ENCODE measurements around the gene GDF11. TPM values are rescaled to one million over a fixed set of nuclear protein-coding genes. Genes with fewer than 3 reads are reported as not detected.
A peak's percentile ranks its signal among the peaks of the same experiment; 100 is the strongest.

Gene GDF11
- total RNA-seq, 1 experiment from 2014 or later, result 31.8 TPM

DNA sequence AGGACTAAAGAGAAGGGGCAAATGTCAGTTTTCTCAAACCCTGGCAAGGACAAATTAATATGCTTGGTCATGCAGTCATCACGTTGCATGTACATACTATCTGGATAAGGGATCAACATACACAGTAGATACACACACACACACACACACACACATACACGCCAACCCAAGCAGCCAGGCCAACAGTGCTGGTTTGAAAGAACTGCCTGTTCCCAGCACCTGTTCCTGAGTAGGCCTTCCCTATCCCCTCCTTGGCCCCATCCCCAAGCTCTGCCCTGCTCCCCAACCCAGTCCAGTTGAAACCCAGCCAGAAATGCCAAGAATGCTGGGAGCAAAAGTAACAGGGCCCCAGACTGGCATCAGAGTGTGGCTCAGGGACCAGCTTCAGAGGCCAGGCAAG is 39.6 kb upstream of the GDF11 start:
- Histone ChIP-seq H3K56ac (ENCODE audit: insufficient read length, low read depth, low read length) (no peak overlapping the region), H3K4me2 (ENCODE audit: insufficient read depth, insufficient read length, low read length) (no peak overlapping the region), H2AK5ac (ENCODE audit: insufficient read length, low read length) (no peak overlapping the region), H3K14ac (ENCODE audit: insufficient read depth, low read length) (no peak overlapping the region), H2AFZ (ENCODE audit: low read length) (no peak overlapping the region), H3K27me3 (ENCODE audit: insufficient read depth, low read length) (no peaks in the 10 kb centered on the region; the same call in 1 of the 2 replicates), H3T11ph (ENCODE audit: low read length) (no peak overlapping the region), H3K79me2 (ENCODE audit: insufficient read depth, low read length) (no peaks in the 10 kb centered on the region; the same call in 1 of the 2 replicates), H2BK20ac (ENCODE audit: low read depth, low read length, poor library complexity, severe bottlenecking) (no peak overlapping the region), H2BK5ac (ENCODE audit: insufficient read length, low read length) (no peak overlapping the region), H3K4ac (ENCODE audit: low read depth, low read length) (no peak overlapping the region), H3K23me2 (ENCODE audit: insufficient read length, low read depth, low read length, poor library complexity, severe bottlenecking) (peaks cover 13% of the 10 kb centered on the region), H3K27ac (ENCODE audit: insufficient read length, low read depth, low read length) (no peak overlapping the region), H3K18ac (ENCODE audit: insufficient read length, low read depth, low read length) (no peak overlapping the region), H2BK15ac (ENCODE audit: low read depth, low read length) (no peak overlapping the region), H4K5ac (ENCODE audit: insufficient read length, low read depth, low read length) (no peak overlapping the region), H4K20me1 (ENCODE audit: control insufficient read depth, insufficient read depth, insufficient read length) (peaks cover 7% of the 10 kb centered on the region), H3K9me3 (ENCODE audit: control insufficient read depth, low read depth, low read length) (no peaks in the 10 kb centered on the region), H2BK120ac (ENCODE audit: low read depth, low read length, poor library complexity, severe bottlenecking) (no peak overlapping the region), H3K23ac (ENCODE audit: insufficient read length, low read depth, low read length) (no peak overlapping the region), H3K4me1 (ENCODE audit: insufficient read depth, low read length) (no peaks in the 10 kb centered on the region), H3K79me1 (ENCODE audit: insufficient read depth, low read depth, low read length, poor library complexity, severe bottlenecking) (peaks cover 5% of the 10 kb centered on the region), H4K91ac (ENCODE audit: insufficient read length, low read depth, low read length) (no peak overlapping the region), H2BK12ac (ENCODE audit: insufficient read length, low read depth, low read length) (no peak overlapping the region), H3K9ac (ENCODE audit: extremely low read depth, insufficient read length, low read length) (no peak overlapping the region), H4K8ac (replicated peaks; ENCODE audit: insufficient read length, low read depth, low read length) (no peak overlapping the region)
- no CpG with 5 or more reads among the region's 2 CpGs for WGBS (ENCODE audit: extremely low coverage, insufficient read length, low lambda C conversion rate)
- H3K27me3 Mint-ChIP-seq (ENCODE audit: low read depth), result peaks cover 5% of the 10 kb centered on the region
- H3K9me3 Mint-ChIP-seq, result no peaks in the 10 kb centered on the region
- H3K36me3 Mint-ChIP-seq (ENCODE audit: insufficient read depth in 1 of 3, low read depth in 3 of 3), result peaks cover 5 to 22% (median 12%) of the 10 kb centered on the region in 3 experiments; a peak in 6 of 7 replicates
- TF ChIP-seq CTCF (conservative IDR thresholded peaks at IDR 0.05), result no peak
- no peak for DNase-seq
- H3K4me1 Mint-ChIP-seq, result peaks cover 27 to 31% of the 10 kb centered on the region in 2 experiments
- H3K4me3 Mint-ChIP-seq, result no peak overlapping the region
- peak overlapping the region in 2 of 3 experiments; percentile 30 to 34; a peak in 3 of 7 replicates for H3K27ac Mint-ChIP-seq
